ENCODE measurements around the gene KCNK18. TPM values are rescaled to one million over a fixed set of nuclear protein-coding genes. Genes with fewer than 3 reads are reported as not detected.

KCNK18 gene
- total RNA-seq, 1 donor from 2014 or later: not detected

DNA sequence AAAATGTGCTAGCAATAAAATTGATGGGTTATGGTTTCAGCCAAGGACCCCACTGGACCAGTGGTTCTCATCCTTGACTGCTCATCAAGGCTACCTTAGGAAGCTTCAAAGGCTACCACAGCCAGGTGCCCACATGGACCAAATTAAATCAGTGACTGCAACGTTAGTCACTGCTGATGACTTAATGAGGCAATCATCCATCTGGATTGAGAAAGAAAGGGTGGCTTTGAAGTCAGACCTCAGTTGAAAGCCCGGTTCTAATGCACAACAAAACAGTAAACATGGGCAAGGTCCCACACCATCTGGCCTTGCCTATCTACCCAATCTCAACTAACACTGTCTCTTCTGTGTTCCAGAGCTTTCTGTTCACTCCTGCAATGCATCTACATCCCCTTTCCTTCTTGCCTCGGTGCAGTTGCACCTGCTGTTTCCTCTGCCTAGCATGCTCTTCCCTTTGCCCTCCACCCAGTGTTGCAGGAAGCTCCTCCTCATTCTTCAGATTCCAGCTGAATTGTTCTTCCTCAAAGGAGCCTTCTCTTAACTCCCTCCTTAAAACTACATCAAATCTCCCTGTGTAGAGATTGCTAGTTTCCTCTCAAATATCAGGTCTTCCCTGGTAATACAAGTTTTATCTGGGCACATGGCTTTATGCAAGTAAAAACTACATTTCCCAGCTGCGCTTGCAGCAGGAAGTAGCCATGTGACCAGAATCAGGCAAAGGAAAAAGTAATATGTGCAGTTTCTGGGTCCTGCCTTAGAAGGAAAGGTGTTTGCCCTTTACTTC lies 10.3 kb upstream of the KCNK18 start:
- DNase-seq (no peak), ATAC-seq (no peak)
- Histone ChIP-seq H3K27me3 (ENCODE audit: low read depth) (no peaks in the 10 kb centered on the region), H3K4me1 (no peaks in the 10 kb centered on the region), H3K9me3 (no peaks in the 10 kb centered on the region), H3K4me3 (no peak overlapping the region), H3K27ac (no peak overlapping the region), H3K36me3 (no peaks in the 10 kb centered on the region)
- TF ChIP-seq, protein P1, sequence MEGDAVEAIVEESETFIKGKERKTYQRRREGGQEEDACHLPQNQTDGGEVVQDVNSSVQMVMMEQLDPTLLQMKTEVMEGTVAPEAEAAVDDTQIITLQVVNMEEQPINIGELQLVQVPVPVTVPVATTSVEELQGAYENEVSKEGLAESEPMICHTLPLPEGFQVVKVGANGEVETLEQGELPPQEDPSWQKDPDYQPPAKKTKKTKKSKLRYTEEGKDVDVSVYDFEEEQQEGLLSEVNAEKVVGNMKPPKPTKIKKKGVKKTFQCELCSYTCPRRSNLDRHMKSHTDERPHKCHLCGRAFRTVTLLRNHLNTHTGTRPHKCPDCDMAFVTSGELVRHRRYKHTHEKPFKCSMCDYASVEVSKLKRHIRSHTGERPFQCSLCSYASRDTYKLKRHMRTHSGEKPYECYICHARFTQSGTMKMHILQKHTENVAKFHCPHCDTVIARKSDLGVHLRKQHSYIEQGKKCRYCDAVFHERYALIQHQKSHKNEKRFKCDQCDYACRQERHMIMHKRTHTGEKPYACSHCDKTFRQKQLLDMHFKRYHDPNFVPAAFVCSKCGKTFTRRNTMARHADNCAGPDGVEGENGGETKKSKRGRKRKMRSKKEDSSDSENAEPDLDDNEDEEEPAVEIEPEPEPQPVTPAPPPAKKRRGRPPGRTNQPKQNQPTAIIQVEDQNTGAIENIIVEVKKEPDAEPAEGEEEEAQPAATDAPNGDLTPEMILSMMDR (IDR thresholded peaks at IDR 0.05): no peak
- intact Hi-C loops (cut with DNase I): no loop called here

GRCh38 chr10:117188371-117188770 lies 8.9 kb upstream of the KCNK18 start:
- ATAC-seq (no peak), DNase-seq (no peak)
- TF ChIP-seq, protein P1 (IDR thresholded peaks at IDR 0.05): no peak
- Histone ChIP-seq H3K9me3 (no peaks in the 10 kb centered on the region), H3K27me3 (ENCODE audit: low read depth) (no peaks in the 10 kb centered on the region), H3K27ac (no peak overlapping the region), H3K4me3 (no peak overlapping the region), H3K36me3 (no peaks in the 10 kb centered on the region), H3K4me1 (no peaks in the 10 kb centered on the region)
- intact Hi-C loops (cut with DNase I): no loop called here

DNA sequence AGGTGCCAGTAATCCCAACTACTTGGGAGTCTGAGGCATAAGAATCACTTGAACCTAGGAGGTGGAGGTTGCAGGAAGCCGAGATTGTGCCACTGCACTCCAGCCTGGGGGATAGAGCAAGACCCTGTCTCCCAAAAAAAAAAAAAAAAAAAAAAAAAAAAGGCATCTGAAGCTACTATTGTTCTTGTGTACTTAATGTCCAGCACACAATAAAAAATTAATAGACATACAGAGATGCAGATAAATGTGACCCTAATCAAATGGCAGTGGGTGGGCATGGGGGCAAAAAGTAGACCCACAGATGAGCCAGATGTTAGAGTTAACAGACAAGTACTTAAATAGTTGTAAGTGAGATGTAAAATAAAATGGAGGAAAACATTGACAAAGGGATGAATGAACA lies 7.7 kb upstream of the KCNK18 start:
- no peak overlapping the region for H3K4me3 ChIP-seq
- ATAC-seq: no peak

GRCh38 chr10:117198088-117198487 lies 799 bp downstream of the KCNK18 start:
- Histone ChIP-seq H3K27ac (no peak overlapping the region), H3K9me3 (no peaks in the 10 kb centered on the region), H3K27me3 (ENCODE audit: low read depth) (peaks cover 10% of the 10 kb centered on the region), H3K36me3 (no peaks in the 10 kb centered on the region), H3K4me3 (no peak overlapping the region), H3K4me1 (no peaks in the 10 kb centered on the region)
- DNase-seq: no peak
- TF ChIP-seq, protein P1 (IDR thresholded peaks at IDR 0.05): no peak
- intact Hi-C loops (cut with DNase I): no loop called here
- no peak for ATAC-seq

More for the DNA sequence above, 7.7 kb upstream of the KCNK18 start:
- no peak for DNase-seq
- Histone ChIP-seq H3K27ac (no peak overlapping the region), H3K9me3 (no peaks in the 10 kb centered on the region), H3K27me3 (ENCODE audit: low read depth) (no peaks in the 10 kb centered on the region), H3K4me1 (no peaks in the 10 kb centered on the region), H3K36me3 (no peaks in the 10 kb centered on the region)
- TF ChIP-seq, protein P1 (IDR thresholded peaks at IDR 0.05): no peak
- intact Hi-C loops (cut with DNase I): no loop called here

DNA sequence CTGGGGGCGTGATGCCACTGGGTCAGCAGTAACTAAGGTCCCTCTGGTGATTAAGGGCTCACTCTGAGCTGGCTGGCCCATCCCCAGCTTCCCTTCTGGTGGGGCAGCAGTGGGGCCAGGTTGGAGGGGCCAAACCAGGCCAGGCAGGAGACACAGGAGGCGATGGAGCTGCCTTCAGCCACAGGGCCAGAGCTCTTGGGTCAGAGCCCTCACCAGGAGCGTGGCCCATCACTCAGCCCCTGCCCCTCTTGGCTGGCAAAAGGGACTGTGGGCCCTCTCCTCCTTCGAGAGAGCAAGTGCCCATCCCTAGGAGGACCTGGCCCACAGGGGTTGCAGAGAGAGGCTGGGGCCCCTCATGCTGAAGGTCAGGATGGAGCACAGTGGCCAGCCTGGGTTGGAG lies 4.5 kb downstream of the KCNK18 start:
- no peak for ATAC-seq
- TF ChIP-seq, protein P1 (IDR thresholded peaks at IDR 0.05): no peak
- intact Hi-C loops (cut with DNase I): no loop called here

More for the DNA sequence above, 4.5 kb downstream of the KCNK18 start:
- no peak overlapping the region for H3K4me3 ChIP-seq
- DNase-seq: no peak
- H3K27me3 ChIP-seq (ENCODE audit: low read depth): peaks cover 10% of the 10 kb centered on the region
- H3K9me3 ChIP-seq: no peaks in the 10 kb centered on the region
- no peaks in the 10 kb centered on the region for H3K36me3 ChIP-seq
- no peaks in the 10 kb centered on the region for H3K4me1 ChIP-seq
- H3K27ac ChIP-seq: no peak overlapping the region

All from lower lobe of right lung (tissue), 2 donors.